Measurements from ENCODE around the gene ELK3. TPM values are rescaled to one million over a fixed set of nuclear protein-coding genes. Genes with fewer than 3 reads are reported as not detected.

ELK3 gene
- total and polyA plus RNA-seq, 2 of the 8 experiments (the other 6 are each of a cell fraction or from before 2014, with no cell fraction given) = 3.5 to 14.3 TPM

DNA sequence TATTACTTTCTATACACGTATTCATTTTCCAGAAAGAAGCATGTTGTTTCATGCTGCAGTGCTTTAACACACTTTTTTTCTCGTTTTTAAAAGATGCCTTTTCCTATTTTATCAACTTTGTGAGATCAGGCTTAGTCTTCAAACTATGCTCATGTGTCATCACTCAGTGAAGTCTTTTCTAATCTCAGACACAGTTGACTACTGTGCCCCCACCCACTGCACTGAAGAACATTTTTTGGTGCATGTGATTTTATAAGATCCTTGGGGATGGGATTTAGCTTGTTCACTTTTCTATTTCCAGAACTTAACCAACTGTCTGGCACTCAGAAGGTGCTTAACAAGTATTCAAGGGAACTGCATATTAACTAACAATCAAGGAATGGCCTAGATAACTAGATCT lies 120.5 kb downstream of the ELK3 start:
- Histone ChIP-seq H4K8ac (ENCODE audit: extremely low read depth, insufficient read depth, low read length) (no peak overlapping the region), H2BK12ac (ENCODE audit: low read depth, low read length) (no peak overlapping the region), H3K18ac (ENCODE audit: extremely low read depth, low read length) (no peak overlapping the region), H3K79me1 (ENCODE audit: low read depth, low read length) (no peaks in the 10 kb centered on the region), H2AFZ (ENCODE audit: low read length) (no peak overlapping the region), H2BK120ac (replicated peaks; ENCODE audit: low read depth, low read length) (no peak overlapping the region), H4K91ac (replicated peaks; ENCODE audit: insufficient read length, low read length) (no peak overlapping the region), H3K36me3 (ENCODE audit: control insufficient read depth in 2 of 4, insufficient read depth in 4 of 4, low read length in 3 of 4) (peaks cover 0 to 11% (median 0%) of the 10 kb centered on the region in 4 experiments; a peak in 2 of 8 replicates), H3K27me3 (replicated peaks in 1 of 4; ENCODE audit: control insufficient read depth in 3 of 4, extremely low read depth in 1 of 4, insufficient read depth in 3 of 4, low read length in 3 of 4) (no peaks in the 10 kb centered on the region), H2BK15ac (ENCODE audit: low read length) (no peak overlapping the region), H4K20me1 (replicated peaks in 1 of 2; ENCODE audit: control insufficient read depth in 1 of 2, insufficient read depth in 2 of 2, low read length in 2 of 2) (no peaks in the 10 kb centered on the region), H3K9me3 (ENCODE audit: insufficient read depth in 2 of 2, low read depth in 1 of 2, low read length in 1 of 2) (no peaks in the 10 kb centered on the region), H3K14ac (ENCODE audit: insufficient read length) (no peak overlapping the region), H3K4me3 (ENCODE audit: extremely low read depth in 1 of 4, insufficient read depth in 2 of 4, low read depth in 3 of 4, low read length in 4 of 4) (no peak overlapping the region), H3K56ac (replicated peaks; ENCODE audit: insufficient read length, low read depth, low read length) (no peak overlapping the region), H2AK5ac (ENCODE audit: low read depth, low read length) (no peak overlapping the region), H3K4me1 (replicated peaks in 1 of 4; ENCODE audit: control insufficient read depth in 3 of 4, insufficient read depth in 4 of 4, low read length in 3 of 4) (peaks cover 0 to 1% (median 0%) of the 10 kb centered on the region in 4 experiments; a peak in 1 of 7 replicates), H2BK20ac (ENCODE audit: low read length) (no peak overlapping the region), H4K5ac (ENCODE audit: insufficient read length, low read depth, low read length) (no peak overlapping the region), H3K79me2 (ENCODE audit: control insufficient read depth in 1 of 2, insufficient read depth in 2 of 2, low read length in 2 of 2) (peaks cover 0 to 2% of the 10 kb centered on the region in 2 experiments; a peak in 1 of 4 replicates), H3K23me2 (ENCODE audit: low read depth, low read length) (no peaks in the 10 kb centered on the region), H3K4ac (replicated peaks; ENCODE audit: insufficient read length, low read depth, low read length) (no peak overlapping the region), H3K27ac (ENCODE audit: low read depth, low read length) (no peak overlapping the region), H2BK5ac (ENCODE audit: low read depth, low read length) (no peak overlapping the region), H3K9ac (replicated peaks in 1 of 4; ENCODE audit: extremely low read depth in 1 of 4, low read depth in 3 of 4, low read length in 3 of 4) (no peak overlapping the region), H3K23ac (ENCODE audit: insufficient read length) (no peak overlapping the region), H3K4me2 (ENCODE audit: insufficient read depth in 1 of 2, low read depth in 2 of 2, low read length in 2 of 2) (no peak overlapping the region)
- FAIRE-seq = no peak
- no peak for DNase-seq (ENCODE audit: low read depth in 1 of 2, low spot score in 2 of 2)
- ChIA-PET POLR2A (ENCODE audit: partially characterized antibody) (interaction anchor here (1.3 kb wide), 1 partner anchor 11 kb away, joined by 8 read pairs; no protein-coding TSS in a partner anchor), CTCF (ENCODE audit: partially characterized antibody) (interaction anchor here (0.7 to 1.0 kb wide), 2 partner anchors 12 to 105 kb away, joined by 3 read pairs; no protein-coding TSS in a partner anchor)
- 88% methylated on average over 2 of the region's 2 CpGs; no CpG with 5 or more reads in 1 of the 2 experiments for WGBS, 2 experiments (ENCODE audit: extremely low coverage in 1 of 2, insufficient coverage in 1 of 2, insufficient read length in 1 of 2, insufficient replicate concordance in 2 of 2, low coverage in 1 of 2, low lambda C conversion rate in 2 of 2, missing lambda C conversion rate in 1 of 2)
- TF ChIP-seq NRF1 (IDR thresholded peaks at IDR 0.05; ENCODE audit: low read depth, low read length) (no peak), RFX5 (IDR thresholded peaks at IDR 0.05; ENCODE audit: borderline replicate concordance, low read depth, low read length) (no peak), MAFK (IDR thresholded peaks at IDR 0.05; ENCODE audit: low read depth, low read length) (no peak), POLR2A (IDR thresholded peaks at IDR 0.05; ENCODE audit: control extremely low read depth in 1 of 2, low read depth in 2 of 2, low read length in 2 of 2) (no peak), CHD2 (IDR thresholded peaks at IDR 0.05; ENCODE audit: low read length) (no peak), FOSL1 (IDR thresholded peaks at IDR 0.05; ENCODE audit: insufficient read depth, low read depth, low read length) (no peak), RNF2 (IDR thresholded peaks at IDR 0.05; ENCODE audit: borderline replicate concordance, low read depth, low read length, missing control alignments, poor library complexity, severe bottlenecking) (no peak), RBBP5 (IDR thresholded peaks at IDR 0.05; ENCODE audit: borderline replicate concordance, low read depth, low read length) (no peak), EZH2 (IDR thresholded peaks at IDR 0.05; ENCODE audit: low read depth, low read length, severe bottlenecking) (no peak), BACH1 (IDR thresholded peaks at IDR 0.05; ENCODE audit: low read length) (no peak)
- TF ChIP-seq, protein P1, sequence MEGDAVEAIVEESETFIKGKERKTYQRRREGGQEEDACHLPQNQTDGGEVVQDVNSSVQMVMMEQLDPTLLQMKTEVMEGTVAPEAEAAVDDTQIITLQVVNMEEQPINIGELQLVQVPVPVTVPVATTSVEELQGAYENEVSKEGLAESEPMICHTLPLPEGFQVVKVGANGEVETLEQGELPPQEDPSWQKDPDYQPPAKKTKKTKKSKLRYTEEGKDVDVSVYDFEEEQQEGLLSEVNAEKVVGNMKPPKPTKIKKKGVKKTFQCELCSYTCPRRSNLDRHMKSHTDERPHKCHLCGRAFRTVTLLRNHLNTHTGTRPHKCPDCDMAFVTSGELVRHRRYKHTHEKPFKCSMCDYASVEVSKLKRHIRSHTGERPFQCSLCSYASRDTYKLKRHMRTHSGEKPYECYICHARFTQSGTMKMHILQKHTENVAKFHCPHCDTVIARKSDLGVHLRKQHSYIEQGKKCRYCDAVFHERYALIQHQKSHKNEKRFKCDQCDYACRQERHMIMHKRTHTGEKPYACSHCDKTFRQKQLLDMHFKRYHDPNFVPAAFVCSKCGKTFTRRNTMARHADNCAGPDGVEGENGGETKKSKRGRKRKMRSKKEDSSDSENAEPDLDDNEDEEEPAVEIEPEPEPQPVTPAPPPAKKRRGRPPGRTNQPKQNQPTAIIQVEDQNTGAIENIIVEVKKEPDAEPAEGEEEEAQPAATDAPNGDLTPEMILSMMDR (IDR thresholded peaks at IDR 0.05; ENCODE audit: control extremely low read depth in 1 of 3, insufficient read depth in 1 of 3, low read depth in 1 of 3, low read length in 3 of 3) = no peak
